Measurements from ENCODE around the gene PARM1. TPM values are rescaled to one million over a fixed set of nuclear protein-coding genes. Genes with fewer than 3 reads are reported as not detected.

The PARM1 gene
- total and polyA plus RNA-seq, 2 experiments from 2014 or later = 0.14 TPM; not detected in 1

GRCh38 chr4:75004755-75005668 lies 72.1 kb downstream of the PARM1 start:
- Histone ChIP-seq H3K9ac (no peak overlapping the region), H3K4me1 (ENCODE audit: insufficient read depth) (no peaks in the 10 kb centered on the region), H3K79me2 (ENCODE audit: insufficient read depth) (no peaks in the 10 kb centered on the region), H3K27ac (no peak overlapping the region), H3K36me3 (ENCODE audit: low read depth) (no peaks in the 10 kb centered on the region), H3F3A (ENCODE audit: insufficient read depth) (no peaks in the 10 kb centered on the region), H3K9me2 (ENCODE audit: insufficient read depth) (no peaks in the 10 kb centered on the region), H3K4me2 (ENCODE audit: unreplicated experiment) (no peak overlapping the region), H3K9me3 (ENCODE audit: low read depth) (no peaks in the 10 kb centered on the region), H2AFZ (no peak overlapping the region), H4K20me1 (ENCODE audit: insufficient read depth) (no peaks in the 10 kb centered on the region), H3K27me3 (replicated peaks; ENCODE audit: insufficient read depth) (no peaks in the 10 kb centered on the region), H3K4me3 (no peak overlapping the region)
- WGBS, 2 experiments (ENCODE audit: low coverage in 1 of 2, low lambda C conversion rate in 2 of 2, missing lambda C conversion rate in 2 of 2) = 13 to 14% methylated on average over 9 of the region's 9 CpGs
- TF ChIP-seq EZH2phosphoT487 (IDR thresholded peaks at IDR 0.05; ENCODE audit: insufficient read depth, low read depth) (no peak), EZH2 (IDR thresholded peaks at IDR 0.05; ENCODE audit: insufficient read depth, poor library complexity, severe bottlenecking) (no peak)
- DNase-seq = no peak
- in situ Hi-C loops (cut with MboI) = no loop called here

DNA sequence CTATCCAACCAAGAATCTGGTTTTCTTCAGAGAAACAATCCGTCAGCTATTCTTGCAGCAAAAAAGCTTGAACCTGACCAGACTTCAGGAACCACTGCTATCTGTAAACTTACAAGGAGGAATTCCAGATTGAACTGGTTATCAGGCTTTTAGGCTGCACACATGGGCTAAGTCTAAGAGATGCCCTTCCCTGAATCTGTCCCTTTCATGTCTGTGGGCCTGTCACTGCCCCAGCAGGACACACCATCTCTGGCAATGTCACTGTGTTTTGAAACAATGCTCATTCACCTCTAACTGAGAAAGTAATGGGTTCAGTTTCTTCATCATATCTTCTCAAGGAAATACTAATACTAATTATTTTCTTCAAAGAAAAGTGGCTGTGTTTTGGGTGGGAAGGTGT lies 72.8 kb downstream of the PARM1 start:
- Histone ChIP-seq H3K36me3 (ENCODE audit: low read depth) (no peaks in the 10 kb centered on the region), H4K20me1 (ENCODE audit: insufficient read depth) (no peaks in the 10 kb centered on the region), H3K4me1 (ENCODE audit: insufficient read depth) (no peaks in the 10 kb centered on the region), H3F3A (ENCODE audit: insufficient read depth) (no peaks in the 10 kb centered on the region), H3K9me2 (ENCODE audit: insufficient read depth) (no peaks in the 10 kb centered on the region), H2AFZ (no peak overlapping the region), H3K27me3 (replicated peaks; ENCODE audit: insufficient read depth) (no peaks in the 10 kb centered on the region), H3K9me3 (ENCODE audit: low read depth) (no peaks in the 10 kb centered on the region), H3K4me2 (ENCODE audit: unreplicated experiment) (no peak overlapping the region), H3K4me3 (no peak overlapping the region), H3K9ac (no peak overlapping the region), H3K27ac (no peak overlapping the region), H3K79me2 (ENCODE audit: insufficient read depth) (no peaks in the 10 kb centered on the region)
- 14 to 27% methylated on average over 1 of the region's 1 CpG for WGBS, 2 experiments (ENCODE audit: low coverage in 1 of 2, low lambda C conversion rate in 2 of 2, missing lambda C conversion rate in 2 of 2)
- no peak for DNase-seq
- in situ Hi-C loops (cut with MboI) = no loop called here
- TF ChIP-seq EZH2phosphoT487 (IDR thresholded peaks at IDR 0.05; ENCODE audit: insufficient read depth, low read depth) (no peak), EZH2 (IDR thresholded peaks at IDR 0.05; ENCODE audit: insufficient read depth, poor library complexity, severe bottlenecking) (no peak)

GRCh38 chr4:75007891-75008290 lies 75.0 kb downstream of the PARM1 start:
- Histone ChIP-seq H3K4me3 (no peak overlapping the region), H3K79me2 (ENCODE audit: insufficient read depth) (no peaks in the 10 kb centered on the region), H3F3A (ENCODE audit: insufficient read depth) (no peaks in the 10 kb centered on the region), H2AFZ (no peak overlapping the region), H3K4me1 (ENCODE audit: insufficient read depth) (no peaks in the 10 kb centered on the region), H3K27me3 (replicated peaks; ENCODE audit: insufficient read depth) (no peaks in the 10 kb centered on the region), H3K27ac (no peak overlapping the region), H3K36me3 (ENCODE audit: low read depth) (no peaks in the 10 kb centered on the region), H3K9ac (no peak overlapping the region), H3K4me2 (ENCODE audit: unreplicated experiment) (no peak overlapping the region), H4K20me1 (ENCODE audit: insufficient read depth) (no peaks in the 10 kb centered on the region), H3K9me3 (ENCODE audit: low read depth) (no peaks in the 10 kb centered on the region), H3K9me2 (ENCODE audit: insufficient read depth) (no peaks in the 10 kb centered on the region)
- WGBS, 2 experiments (ENCODE audit: low coverage in 1 of 2, low lambda C conversion rate in 2 of 2, missing lambda C conversion rate in 2 of 2) = 34 to 36% methylated on average over 3 of the region's 3 CpGs
- no peak for TF ChIP-seq EZH2 (IDR thresholded peaks at IDR 0.05; ENCODE audit: insufficient read depth, poor library complexity, severe bottlenecking)
- no peak for TF ChIP-seq EZH2phosphoT487 (IDR thresholded peaks at IDR 0.05; ENCODE audit: insufficient read depth, low read depth)
- in situ Hi-C loops (cut with MboI) = no loop called here
- no peak for DNase-seq

DNA sequence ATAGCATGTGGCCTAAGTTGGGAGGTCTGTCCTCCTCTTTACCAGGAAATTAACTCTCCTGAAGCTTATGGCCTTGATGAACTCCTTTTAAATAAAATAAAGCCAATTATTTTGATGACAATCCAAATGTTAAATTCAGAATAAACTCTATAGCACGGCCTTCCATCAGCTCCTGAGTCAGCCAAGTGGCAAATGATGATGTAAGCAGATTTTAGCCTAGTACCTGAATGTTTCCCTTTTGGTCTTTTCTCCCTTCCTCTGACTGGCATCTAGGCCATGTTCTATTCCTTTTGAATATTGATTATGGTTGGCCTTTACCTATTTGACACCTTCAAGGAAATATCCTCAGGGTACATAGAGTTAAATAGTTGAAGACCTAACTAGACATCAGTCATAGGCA lies 76.2 kb downstream of the PARM1 start:
- H3K27ac ChIP-seq = no peak overlapping the region
- no peak overlapping the region for H3K4me2 ChIP-seq (ENCODE audit: unreplicated experiment)
- H3K9me3 ChIP-seq (ENCODE audit: low read depth) = no peaks in the 10 kb centered on the region
- H4K20me1 ChIP-seq (ENCODE audit: insufficient read depth) = no peaks in the 10 kb centered on the region
- H3K79me2 ChIP-seq (ENCODE audit: insufficient read depth) = no peaks in the 10 kb centered on the region
- H3K9me2 ChIP-seq (ENCODE audit: insufficient read depth) = no peaks in the 10 kb centered on the region
- no peak for DNase-seq
- no peak overlapping the region for H3K9ac ChIP-seq
- no peak overlapping the region for H2AFZ ChIP-seq
- H3K4me1 ChIP-seq (ENCODE audit: insufficient read depth) = no peaks in the 10 kb centered on the region
- no peaks in the 10 kb centered on the region for H3F3A ChIP-seq (ENCODE audit: insufficient read depth)
- in situ Hi-C loops (cut with MboI) = no loop called here
- no peaks in the 10 kb centered on the region for H3K36me3 ChIP-seq (ENCODE audit: low read depth)
- 17% methylated on average over 1 of the region's 1 CpG for WGBS, 2 experiments (ENCODE audit: low coverage in 1 of 2, low lambda C conversion rate in 2 of 2, missing lambda C conversion rate in 2 of 2)
- H3K27me3 ChIP-seq (replicated peaks; ENCODE audit: insufficient read depth) = no peaks in the 10 kb centered on the region
- no peak for TF ChIP-seq EZH2 (IDR thresholded peaks at IDR 0.05; ENCODE audit: insufficient read depth, poor library complexity, severe bottlenecking)
- no peak for TF ChIP-seq EZH2phosphoT487 (IDR thresholded peaks at IDR 0.05; ENCODE audit: insufficient read depth, low read depth)
- H3K4me3 ChIP-seq = no peak overlapping the region
